GM23338 (cell line): ENCODE measurements around the gene EXOC6. TPM values are rescaled to one million over a fixed set of nuclear protein-coding genes. Genes with fewer than 3 reads are reported as not detected.

Source experiments
- ATAC-seq: fragments of 200-7000 bp; cut with Tn5 transposase; 3 replicates; pipeline ENCODE4 v1.9.1; 2020
- DNase-seq: peaks from one replicate; pipeline ENCODE4 v3.0.0-alpha.2; 2015; ENCODE audit warnings: low spot score
- H2AFZ ChIP-seq: fragments of 200-600 bp; sonication (generic); 2 replicates; pipeline ENCODE4 v1.8.0; 2016; ENCODE audit warnings: antibody characterized with exemption, mild to moderate bottlenecking, moderate library complexity
- H3F3A ChIP-seq: fragments of 200-600 bp; sonication (generic); replicated peaks from 2 replicates; pipeline ENCODE4 v1.8.0; 2017; ENCODE audit warnings: antibody characterized with exemption, mixed run types, low read depth
- H3K27ac ChIP-seq: fragments of 200-600 bp; sonication (generic); 2 replicates; pipeline ENCODE4 v1.6.1; 2016; ENCODE audit warnings: low read depth
- H3K27me3 ChIP-seq: fragments of 200-600 bp; sonication (generic); 2 replicates; pipeline ENCODE4 v1.8.0; 2016; ENCODE audit warnings: mild to moderate bottlenecking, mixed run types, moderate library complexity; ENCODE audit not compliant: insufficient read depth
- H3K36me3 ChIP-seq: fragments of 200-600 bp; sonication (generic); 2 replicates; pipeline ENCODE4 v1.8.0; 2016; ENCODE audit warnings: mild to moderate bottlenecking; ENCODE audit not compliant: insufficient read depth
- H3K4me1 ChIP-seq: fragments of 200-600 bp; sonication (generic); 2 replicates; pipeline ENCODE4 v1.8.0; 2016; ENCODE audit warnings: mild to moderate bottlenecking, moderate library complexity; ENCODE audit not compliant: insufficient read depth
- H3K4me2 ChIP-seq: fragments of 200-600 bp; sonication (generic); 2 replicates; pipeline ENCODE4 v1.7.1; 2017; ENCODE audit warnings: mixed run types
- H3K4me3 ChIP-seq: fragments of 200-600 bp; sonication (generic); 2 replicates; pipeline ENCODE4 v1.6.1; 2016; ENCODE audit warnings: mixed run types
- H3K79me2 ChIP-seq: fragments of 200-600 bp; sonication (generic); replicated peaks from 2 replicates; pipeline ENCODE4 v1.8.0; 2017; ENCODE audit warnings: mild to moderate bottlenecking; ENCODE audit not compliant: insufficient read depth
- H3K9me2 ChIP-seq: fragments of 200-600 bp; sonication (generic); 2 replicates; pipeline ENCODE4 v1.8.0; 2017; ENCODE audit not compliant: insufficient read depth
- H4K20me1 ChIP-seq: fragments of 200-600 bp; sonication (generic); replicated peaks from 2 replicates; pipeline ENCODE4 v1.8.0; 2017; ENCODE audit warnings: mild to moderate bottlenecking; ENCODE audit not compliant: insufficient read depth
- H3K27ac Mint-ChIP-seq: 2 replicates; pipeline ENCODE4 v1.8.0; 2020; ENCODE audit warnings: inconsistent platforms, mild to moderate bottlenecking, moderate library complexity, mixed read lengths
- H3K27me3 Mint-ChIP-seq: 3 replicates; pipeline ENCODE4 v1.8.0; 2022; ENCODE audit warnings: low read depth, mild to moderate bottlenecking, moderate library complexity, mixed read lengths, inconsistent platforms; ENCODE audit not compliant: insufficient read depth, poor library complexity
- H3K36me3 Mint-ChIP-seq: 3 replicates; pipeline ENCODE4 v1.8.0; 2021; ENCODE audit warnings: low read depth, mild to moderate bottlenecking, inconsistent platforms, moderate library complexity, mixed read lengths
- H3K4me1 Mint-ChIP-seq: 3 replicates; pipeline ENCODE4 v1.8.0; 2020; ENCODE audit warnings: mild to moderate bottlenecking, inconsistent platforms, mixed read lengths
- H3K4me3 Mint-ChIP-seq: 3 replicates; pipeline ENCODE4 v1.8.0; 2021; ENCODE audit warnings: moderate library complexity, mild to moderate bottlenecking, inconsistent platforms, mixed read lengths
- H3K9me3 Mint-ChIP-seq: 3 replicates; pipeline ENCODE4 v1.8.0; 2020; ENCODE audit warnings: moderate library complexity, mild to moderate bottlenecking, inconsistent platforms, mixed read lengths
- CREB1 ChIP-seq: fragments of 250-450 bp; sonication (Bioruptor Pico); IDR thresholded peaks from 2 replicates; pipeline ENCODE4 v1.5.0; 2020; ENCODE audit warnings: low read depth, mild to moderate bottlenecking, moderate library complexity
- EZH2 ChIP-seq: fragments of 200-600 bp; sonication (generic); IDR thresholded peaks from one replicate; pipeline ENCODE4 v1.8.0; 2017; ENCODE audit warnings: antibody characterized with exemption, mild to moderate bottlenecking, low read depth; ENCODE audit not compliant: unreplicated experiment
- EZH2phosphoT487 ChIP-seq: fragments of 200-600 bp; sonication (generic); IDR thresholded peaks from one replicate; pipeline ENCODE4 v1.8.1; 2018; ENCODE audit warnings: antibody characterized with exemption; ENCODE audit not compliant: unreplicated experiment
- JUNB ChIP-seq: IDR thresholded peaks from one replicate; pipeline ENCODE4 v1.6.1; 2016; ENCODE audit warnings: antibody characterized with exemption; ENCODE audit not compliant: unreplicated experiment
- NANOG ChIP-seq: IDR thresholded peaks from 2 replicates; pipeline ENCODE4 v1.6.1; 2016; ENCODE audit warnings: antibody characterized with exemption, borderline replicate concordance
- POLR2AphosphoS5 ChIP-seq: IDR thresholded peaks from 2 replicates; pipeline ENCODE4 v1.6.1; 2016; ENCODE audit warnings: antibody characterized with exemption, low read depth
- STAT1 ChIP-seq: IDR thresholded peaks from one replicate; pipeline ENCODE4 v1.6.1; 2016; ENCODE audit warnings: antibody characterized with exemption; ENCODE audit not compliant: unreplicated experiment
- ZNF114 ChIP-seq: fragments of 250-450 bp; sonication (Bioruptor Pico); IDR thresholded peaks from 2 replicates; pipeline ENCODE4 v1.5.0; 2020; ENCODE audit warnings: mild to moderate bottlenecking, moderate library complexity
- ZNF331 ChIP-seq: fragments of 250-450 bp; sonication (Bioruptor Pico); IDR thresholded peaks from 2 replicates; pipeline ENCODE4 v1.5.0; 2020; ENCODE audit warnings: low read depth, mild to moderate bottlenecking, moderate library complexity
- polyA plus RNA-seq: library from polyadenylated mRNA; unstranded; fragments of >200 nt; fragmentation: Nextera tagmentation; extraction: Ambion mirVana; gene quantifications from 2 replicates; pipeline ENCODE4 v1.2.1, GENCODE V29; 2016
- total RNA-seq: library from RNA; depleted of rRNA; stranded (reverse); fragments of >200 nt; shearing (Covaris generic); gene quantifications from 2 replicates; pipeline ENCODE4 v1.2.3, GENCODE V29; 2014
- TF ChIP-seq, protein P1 (sequence below): IDR thresholded peaks from one replicate; pipeline ENCODE4 v1.6.1; 2018; ENCODE audit warnings: antibody characterized with exemption; ENCODE audit not compliant: unreplicated experiment
- TF ChIP-seq, protein P2 (sequence below), 2 experiments: fragments of 200-600 bp in 1 of 2; sonication (generic) in 1 of 2; conservative IDR thresholded peaks; 2 replicates each; pipeline versions ENCODE4 v1.5.1 to v1.6.1; 2016 to 2017; ENCODE audit warnings: antibody characterized with exemption in 2 of 2, low read depth in 2 of 2, mild to moderate bottlenecking in 2 of 2, moderate library complexity in 1 of 2
- TF ChIP-seq, protein P3 (sequence below): fragments of 250-450 bp; sonication (Bioruptor Pico); IDR thresholded peaks from 2 replicates; pipeline ENCODE4 v1.5.0; 2020; ENCODE audit warnings: mild to moderate bottlenecking, moderate library complexity
- TF ChIP-seq, protein P4 (sequence below): IDR thresholded peaks from 2 replicates; pipeline ENCODE4 v1.6.1; 2016; ENCODE audit warnings: antibody characterized with exemption

Gene EXOC6
- total and polyA plus RNA-seq, 2 experiments from 2014 or later = 5.0 to 6.0 TPM

DNA sequence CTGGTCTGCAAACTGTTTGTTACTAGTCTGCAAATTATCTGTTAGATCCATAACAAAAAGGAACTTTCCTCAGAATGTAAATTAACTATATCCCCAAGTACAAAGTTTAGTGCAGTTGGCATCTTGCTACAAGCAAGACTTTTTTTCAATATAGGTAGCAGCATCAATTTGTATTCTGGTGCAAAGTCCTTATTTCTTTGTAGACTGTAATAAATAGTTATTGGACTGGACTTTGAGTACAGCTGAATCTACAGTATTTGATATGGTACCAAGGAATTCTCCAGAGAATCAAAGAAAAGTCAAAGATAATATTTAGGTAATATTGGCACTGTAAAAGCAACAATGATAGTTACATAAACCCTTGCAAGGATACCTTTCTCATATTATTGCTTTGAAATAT lies 89.6 kb downstream of the EXOC6 start:
- TF ChIP-seq ZNF331 (CRISPR knock-in tag) = no peak
- no peak for TF ChIP-seq NANOG
- no peak for TF ChIP-seq EZH2phosphoT487
- TF ChIP-seq JUNB = no peak
- TF ChIP-seq, protein P1, sequence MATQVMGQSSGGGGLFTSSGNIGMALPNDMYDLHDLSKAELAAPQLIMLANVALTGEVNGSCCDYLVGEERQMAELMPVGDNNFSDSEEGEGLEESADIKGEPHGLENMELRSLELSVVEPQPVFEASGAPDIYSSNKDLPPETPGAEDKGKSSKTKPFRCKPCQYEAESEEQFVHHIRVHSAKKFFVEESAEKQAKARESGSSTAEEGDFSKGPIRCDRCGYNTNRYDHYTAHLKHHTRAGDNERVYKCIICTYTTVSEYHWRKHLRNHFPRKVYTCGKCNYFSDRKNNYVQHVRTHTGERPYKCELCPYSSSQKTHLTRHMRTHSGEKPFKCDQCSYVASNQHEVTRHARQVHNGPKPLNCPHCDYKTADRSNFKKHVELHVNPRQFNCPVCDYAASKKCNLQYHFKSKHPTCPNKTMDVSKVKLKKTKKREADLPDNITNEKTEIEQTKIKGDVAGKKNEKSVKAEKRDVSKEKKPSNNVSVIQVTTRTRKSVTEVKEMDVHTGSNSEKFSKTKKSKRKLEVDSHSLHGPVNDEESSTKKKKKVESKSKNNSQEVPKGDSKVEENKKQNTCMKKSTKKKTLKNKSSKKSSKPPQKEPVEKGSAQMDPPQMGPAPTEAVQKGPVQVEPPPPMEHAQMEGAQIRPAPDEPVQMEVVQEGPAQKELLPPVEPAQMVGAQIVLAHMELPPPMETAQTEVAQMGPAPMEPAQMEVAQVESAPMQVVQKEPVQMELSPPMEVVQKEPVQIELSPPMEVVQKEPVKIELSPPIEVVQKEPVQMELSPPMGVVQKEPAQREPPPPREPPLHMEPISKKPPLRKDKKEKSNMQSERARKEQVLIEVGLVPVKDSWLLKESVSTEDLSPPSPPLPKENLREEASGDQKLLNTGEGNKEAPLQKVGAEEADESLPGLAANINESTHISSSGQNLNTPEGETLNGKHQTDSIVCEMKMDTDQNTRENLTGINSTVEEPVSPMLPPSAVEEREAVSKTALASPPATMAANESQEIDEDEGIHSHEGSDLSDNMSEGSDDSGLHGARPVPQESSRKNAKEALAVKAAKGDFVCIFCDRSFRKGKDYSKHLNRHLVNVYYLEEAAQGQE = no peak
- TF ChIP-seq POLR2AphosphoS5 = no peak
- TF ChIP-seq CREB1 (CRISPR knock-in tag) = no peak
- TF ChIP-seq STAT1 = no peak
- no peak for TF ChIP-seq EZH2
- TF ChIP-seq, protein P2, sequence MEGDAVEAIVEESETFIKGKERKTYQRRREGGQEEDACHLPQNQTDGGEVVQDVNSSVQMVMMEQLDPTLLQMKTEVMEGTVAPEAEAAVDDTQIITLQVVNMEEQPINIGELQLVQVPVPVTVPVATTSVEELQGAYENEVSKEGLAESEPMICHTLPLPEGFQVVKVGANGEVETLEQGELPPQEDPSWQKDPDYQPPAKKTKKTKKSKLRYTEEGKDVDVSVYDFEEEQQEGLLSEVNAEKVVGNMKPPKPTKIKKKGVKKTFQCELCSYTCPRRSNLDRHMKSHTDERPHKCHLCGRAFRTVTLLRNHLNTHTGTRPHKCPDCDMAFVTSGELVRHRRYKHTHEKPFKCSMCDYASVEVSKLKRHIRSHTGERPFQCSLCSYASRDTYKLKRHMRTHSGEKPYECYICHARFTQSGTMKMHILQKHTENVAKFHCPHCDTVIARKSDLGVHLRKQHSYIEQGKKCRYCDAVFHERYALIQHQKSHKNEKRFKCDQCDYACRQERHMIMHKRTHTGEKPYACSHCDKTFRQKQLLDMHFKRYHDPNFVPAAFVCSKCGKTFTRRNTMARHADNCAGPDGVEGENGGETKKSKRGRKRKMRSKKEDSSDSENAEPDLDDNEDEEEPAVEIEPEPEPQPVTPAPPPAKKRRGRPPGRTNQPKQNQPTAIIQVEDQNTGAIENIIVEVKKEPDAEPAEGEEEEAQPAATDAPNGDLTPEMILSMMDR (conservative IDR thresholded peaks at IDR 0.05; ENCODE audit: low read depth in 2 of 2) = no peak
- TF ChIP-seq ZNF114 (CRISPR knock-in tag) = no peak
- TF ChIP-seq, protein P3, sequence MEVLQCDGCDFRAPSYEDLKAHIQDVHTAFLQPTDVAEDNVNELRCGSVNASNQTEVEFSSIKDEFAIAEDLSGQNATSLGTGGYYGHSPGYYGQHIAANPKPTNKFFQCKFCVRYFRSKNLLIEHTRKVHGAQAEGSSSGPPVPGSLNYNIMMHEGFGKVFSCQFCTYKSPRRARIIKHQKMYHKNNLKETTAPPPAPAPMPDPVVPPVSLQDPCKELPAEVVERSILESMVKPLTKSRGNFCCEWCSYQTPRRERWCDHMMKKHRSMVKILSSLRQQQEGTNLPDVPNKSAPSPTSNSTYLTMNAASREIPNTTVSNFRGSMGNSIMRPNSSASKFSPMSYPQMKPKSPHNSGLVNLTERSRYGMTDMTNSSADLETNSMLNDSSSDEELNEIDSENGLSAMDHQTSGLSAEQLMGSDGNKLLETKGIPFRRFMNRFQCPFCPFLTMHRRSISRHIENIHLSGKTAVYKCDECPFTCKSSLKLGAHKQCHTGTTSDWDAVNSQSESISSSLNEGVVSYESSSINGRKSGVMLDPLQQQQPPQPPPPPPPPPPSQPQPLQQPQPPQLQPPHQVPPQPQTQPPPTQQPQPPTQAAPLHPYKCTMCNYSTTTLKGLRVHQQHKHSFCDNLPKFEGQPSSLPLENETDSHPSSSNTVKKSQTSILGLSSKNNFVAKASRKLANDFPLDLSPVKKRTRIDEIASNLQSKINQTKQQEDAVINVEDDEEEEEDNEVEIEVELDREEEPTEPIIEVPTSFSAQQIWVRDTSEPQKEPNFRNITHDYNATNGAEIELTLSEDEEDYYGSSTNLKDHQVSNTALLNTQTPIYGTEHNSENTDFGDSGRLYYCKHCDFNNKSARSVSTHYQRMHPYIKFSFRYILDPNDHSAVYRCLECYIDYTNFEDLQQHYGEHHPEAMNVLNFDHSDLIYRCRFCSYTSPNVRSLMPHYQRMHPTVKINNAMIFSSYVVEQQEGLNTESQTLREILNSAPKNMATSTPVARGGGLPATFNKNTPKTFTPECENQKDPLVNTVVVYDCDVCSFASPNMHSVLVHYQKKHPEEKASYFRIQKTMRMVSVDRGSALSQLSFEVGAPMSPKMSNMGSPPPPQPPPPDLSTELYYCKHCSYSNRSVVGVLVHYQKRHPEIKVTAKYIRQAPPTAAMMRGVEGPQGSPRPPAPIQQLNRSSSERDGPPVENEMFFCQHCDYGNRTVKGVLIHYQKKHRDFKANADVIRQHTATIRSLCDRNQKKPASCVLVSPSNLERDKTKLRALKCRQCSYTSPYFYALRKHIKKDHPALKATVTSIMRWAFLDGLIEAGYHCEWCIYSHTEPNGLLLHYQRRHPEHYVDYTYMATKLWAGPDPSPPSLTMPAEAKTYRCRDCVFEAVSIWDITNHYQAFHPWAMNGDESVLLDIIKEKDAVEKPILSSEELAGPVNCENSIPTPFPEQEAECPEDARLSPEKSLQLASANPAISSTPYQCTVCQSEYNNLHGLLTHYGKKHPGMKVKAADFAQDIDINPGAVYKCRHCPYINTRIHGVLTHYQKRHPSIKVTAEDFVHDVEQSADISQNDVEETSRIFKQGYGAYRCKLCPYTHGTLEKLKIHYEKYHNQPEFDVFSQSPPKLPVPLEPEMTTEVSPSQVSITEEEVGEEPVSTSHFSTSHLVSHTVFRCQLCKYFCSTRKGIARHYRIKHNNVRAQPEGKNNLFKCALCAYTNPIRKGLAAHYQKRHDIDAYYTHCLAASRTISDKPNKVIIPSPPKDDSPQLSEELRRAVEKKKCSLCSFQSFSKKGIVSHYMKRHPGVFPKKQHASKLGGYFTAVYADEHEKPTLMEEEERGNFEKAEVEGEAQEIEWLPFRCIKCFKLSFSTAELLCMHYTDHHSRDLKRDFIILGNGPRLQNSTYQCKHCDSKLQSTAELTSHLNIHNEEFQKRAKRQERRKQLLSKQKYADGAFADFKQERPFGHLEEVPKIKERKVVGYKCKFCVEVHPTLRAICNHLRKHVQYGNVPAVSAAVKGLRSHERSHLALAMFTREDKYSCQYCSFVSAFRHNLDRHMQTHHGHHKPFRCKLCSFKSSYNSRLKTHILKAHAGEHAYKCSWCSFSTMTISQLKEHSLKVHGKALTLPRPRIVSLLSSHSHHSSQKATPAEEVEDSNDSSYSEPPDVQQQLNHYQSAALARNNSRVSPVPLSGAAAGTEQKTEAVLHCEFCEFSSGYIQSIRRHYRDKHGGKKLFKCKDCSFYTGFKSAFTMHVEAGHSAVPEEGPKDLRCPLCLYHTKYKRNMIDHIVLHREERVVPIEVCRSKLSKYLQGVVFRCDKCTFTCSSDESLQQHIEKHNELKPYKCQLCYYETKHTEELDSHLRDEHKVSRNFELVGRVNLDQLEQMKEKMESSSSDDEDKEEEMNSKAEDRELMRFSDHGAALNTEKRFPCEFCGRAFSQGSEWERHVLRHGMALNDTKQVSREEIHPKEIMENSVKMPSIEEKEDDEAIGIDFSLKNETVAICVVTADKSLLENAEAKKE = no peak
- TF ChIP-seq, protein P4, sequence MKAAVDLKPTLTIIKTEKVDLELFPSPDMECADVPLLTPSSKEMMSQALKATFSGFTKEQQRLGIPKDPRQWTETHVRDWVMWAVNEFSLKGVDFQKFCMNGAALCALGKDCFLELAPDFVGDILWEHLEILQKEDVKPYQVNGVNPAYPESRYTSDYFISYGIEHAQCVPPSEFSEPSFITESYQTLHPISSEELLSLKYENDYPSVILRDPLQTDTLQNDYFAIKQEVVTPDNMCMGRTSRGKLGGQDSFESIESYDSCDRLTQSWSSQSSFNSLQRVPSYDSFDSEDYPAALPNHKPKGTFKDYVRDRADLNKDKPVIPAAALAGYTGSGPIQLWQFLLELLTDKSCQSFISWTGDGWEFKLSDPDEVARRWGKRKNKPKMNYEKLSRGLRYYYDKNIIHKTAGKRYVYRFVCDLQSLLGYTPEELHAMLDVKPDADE = no peak
- Mint-ChIP-seq H3K9me3 (no peaks in the 10 kb centered on the region), H3K36me3 (no peaks in the 10 kb centered on the region), H3K4me3 (no peak overlapping the region), H3K4me1 (no peaks in the 10 kb centered on the region), H3K27me3 (no peaks in the 10 kb centered on the region), H3K27ac (no peak overlapping the region)
- Histone ChIP-seq H3F3A (no peaks in the 10 kb centered on the region), H4K20me1 (no peaks in the 10 kb centered on the region), H3K9me2 (no peaks in the 10 kb centered on the region), H3K27me3 (no peaks in the 10 kb centered on the region), H3K4me1 (no peaks in the 10 kb centered on the region), H3K27ac (no peak overlapping the region), H3K4me3 (no peak overlapping the region), H2AFZ (no peak overlapping the region), H3K36me3 (no peaks in the 10 kb centered on the region), H3K79me2 (no peaks in the 10 kb centered on the region), H3K4me2 (no peak overlapping the region)
- no peak for DNase-seq
- no peak for ATAC-seq
